K562 (cell line): ENCODE data around the gene RPS15A. TPM values are rescaled to one million over a fixed set of nuclear protein-coding genes. Genes with fewer than 3 reads are reported as not detected.

Experiments used
- CCNT2 ChIP-seq: IDR thresholded peaks from 2 replicates; pipeline ENCODE4 v1.6.1; 2011; ENCODE audit warnings: borderline replicate concordance, low read depth, mild to moderate bottlenecking, moderate library complexity, mixed read lengths, low read length; ENCODE audit not compliant: insufficient read length; ENCODE audit errors: extremely low read depth
- CHD1 ChIP-seq: fragments of 200-600 bp; sonication (generic); IDR thresholded peaks from one replicate; pipeline ENCODE4 v1.6.1; 2012; ENCODE audit warnings: mild to moderate bottlenecking, moderate library complexity, low read length, inconsistent platforms
- FIP1L1 ChIP-seq: fragments of 200-400 bp; formaldehyde crosslinking; IDR thresholded peaks from 2 replicates; pipeline ENCODE4 v1.6.1; 2018; ENCODE audit warnings: mild to moderate bottlenecking, low read depth, low read length; ENCODE audit not compliant: poor library complexity, severe bottlenecking
- RHOXF2B ChIP-seq: fragments of 250-450 bp; sonication (Bioruptor Pico); conservative IDR thresholded peaks from 2 replicates; pipeline ENCODE4 v1.5.1; 2021
- SREBF1 ChIP-seq: fragments of 150-350 bp; IDR thresholded peaks from 2 replicates; pipeline ENCODE4 v1.6.1; 2014; ENCODE audit warnings: antibody characterized with exemption, low read depth, low read length, borderline replicate concordance
- XRCC4 ChIP-seq: IDR thresholded peaks from one replicate; pipeline ENCODE4 v1.6.1; 2011; ENCODE audit not compliant: insufficient read depth, insufficient read length; ENCODE audit errors: extremely low read depth
- ZBTB11 ChIP-seq, 3 experiments: fragments of 200-800 bp in 1 of 3; fragments of 250-450 bp in 1 of 3; fragments of 450-650 bp in 1 of 3; sonication (Bioruptor Pico) in 1 of 3; sonication (Bioruptor generic) in 1 of 3; formaldehyde crosslinking in 1 of 3; IDR thresholded peaks; 2 replicates each; pipeline versions ENCODE4 v1.6.1 to v1.8.0; 2016 to 2022; ENCODE audit warnings: mild to moderate bottlenecking in 2 of 3, missing genetic modification characterization in 2 of 3, missing compliant biosample characterization in 1 of 3, moderate library complexity in 1 of 3
- ZFP1 ChIP-seq: fragments of 450-650 bp; formaldehyde crosslinking; IDR thresholded peaks from 2 replicates; pipeline ENCODE4 v1.4.0; 2020; ENCODE audit warnings: mild to moderate bottlenecking, mixed read lengths
- polyA plus RNA-seq, 8 experiments: library from polyadenylated mRNA; depleted of rRNA in 4 of 8; stranded (reverse) in 5 of 8; unstranded in 3 of 8; fragments of >200 nt; fragmentation: Nextera tagmentation in 2 of 8; fragmentation: Illumina TruSeq in 1 of 8; extraction: Ambion mirVana in 2 of 8; extraction: Trizol in 1 of 8; gene quantifications; 2 replicates each; pipeline versions ENCODE4 v1.2.1 to v1.2.3, GENCODE V29; 2011 to 2014; ENCODE audit warnings: inconsistent platforms in 1 of 8, missing spikeins in 1 of 8
- total RNA-seq, 7 experiments: library from RNA; depleted of rRNA in 6 of 7; stranded (reverse); fragments of >200 nt in 6 of 7; fragmentation: Illumina TruSeq in 2 of 7; extraction: Trizol in 2 of 7; gene quantifications; 2 replicates each; pipeline versions ENCODE4 v1.2.1 to v1.2.3, GENCODE V29; 2011 to 2021; ENCODE audit warnings: low replicate concordance in 1 of 7
- TF ChIP-seq, protein P1 (sequence below), 2 experiments: fragments of 450-650 bp in 1 of 2; IDR thresholded peaks; 2 replicates each; pipeline ENCODE4 v1.6.1; 2011 to 2017; ENCODE audit warnings: low read depth in 2 of 2, antibody characterized with exemption in 1 of 2, borderline replicate concordance in 1 of 2, low read length in 1 of 2, mild to moderate bottlenecking in 1 of 2, mixed read lengths in 1 of 2; ENCODE audit not compliant: control insufficient read depth in 1 of 2
- TF ChIP-seq, protein P2 (sequence below): sonication (generic); formaldehyde crosslinking; IDR thresholded peaks from 2 replicates; pipeline ENCODE4 v1.8.0; 2023; ENCODE audit warnings: mild to moderate bottlenecking, missing genetic modification reagents
- TF ChIP-seq, protein P3 (sequence below): sonication (generic); formaldehyde crosslinking; IDR thresholded peaks from 2 replicates; pipeline ENCODE4 v1.8.1; 2023; ENCODE audit warnings: mild to moderate bottlenecking, missing genetic modification reagents

Gene RPS15A
- total and polyA plus RNA-seq, 9 of the 15 experiments (the other 6 are each of a cell fraction or from before 2014, with no cell fraction given), result 1,397 to 5,474 (median 2,798) TPM

DNA sequence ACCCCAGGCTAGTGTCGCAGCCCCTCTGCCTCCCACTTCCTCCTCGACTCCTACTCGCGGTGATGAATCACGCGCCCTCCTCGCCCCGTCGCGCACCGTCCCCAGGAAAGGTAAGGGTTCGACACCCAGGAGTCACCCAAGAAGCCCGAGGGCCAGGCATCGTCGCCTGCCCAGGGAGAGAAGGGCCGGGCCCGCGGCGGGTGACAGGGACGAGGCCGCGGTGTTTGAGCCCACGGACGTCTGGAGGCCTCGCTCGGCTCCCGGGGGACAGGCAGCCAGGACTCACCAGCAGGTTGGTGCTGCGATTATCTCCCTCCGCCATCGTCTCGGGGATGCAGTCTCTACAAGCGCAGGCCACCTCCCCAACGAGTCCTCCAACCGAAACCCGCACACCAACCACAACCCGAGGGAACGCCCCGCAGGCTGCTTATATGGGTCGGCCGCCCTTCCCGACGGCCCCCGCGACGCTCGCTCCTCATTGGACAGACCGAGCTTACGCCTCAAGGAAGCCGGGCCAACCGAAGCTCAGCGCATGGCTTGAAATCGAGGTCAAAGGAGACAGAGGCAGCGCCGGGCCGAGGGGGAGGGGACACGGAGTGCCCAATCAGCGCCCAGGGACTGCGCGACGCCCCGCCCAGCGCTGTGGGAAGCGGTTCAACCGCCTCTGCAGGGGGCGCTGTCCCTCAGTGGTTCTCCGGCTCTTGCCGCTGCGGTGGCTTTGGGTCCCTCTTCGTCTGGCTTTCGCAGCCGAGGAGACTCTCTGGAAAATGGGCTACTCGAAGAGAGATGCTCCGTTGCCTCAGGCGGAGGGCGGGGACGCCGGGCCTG, 11.2 kb upstream of the RPS15A start, which contains the start of gene ARL6IP1 (continued):
- TF ChIP-seq SREBF1 (0 out of 2 replicates have a peak, but pooled peaks have one; percentile 17), FIP1L1 (peak; percentile 84), CHD1 (peak; percentile 84), XRCC4 (no peak), ZFP1 (no peak), CCNT2 (peak; percentile 51), RHOXF2B (CRISPR knock-in tag) (no peak), ZBTB11 (CRISPR knock-in tag; IDR thresholded peaks at IDR 0.05) (peak; percentile 80 to 93 (median 83); a peak in 5 of 6 replicates)
- TF ChIP-seq, protein P1, sequence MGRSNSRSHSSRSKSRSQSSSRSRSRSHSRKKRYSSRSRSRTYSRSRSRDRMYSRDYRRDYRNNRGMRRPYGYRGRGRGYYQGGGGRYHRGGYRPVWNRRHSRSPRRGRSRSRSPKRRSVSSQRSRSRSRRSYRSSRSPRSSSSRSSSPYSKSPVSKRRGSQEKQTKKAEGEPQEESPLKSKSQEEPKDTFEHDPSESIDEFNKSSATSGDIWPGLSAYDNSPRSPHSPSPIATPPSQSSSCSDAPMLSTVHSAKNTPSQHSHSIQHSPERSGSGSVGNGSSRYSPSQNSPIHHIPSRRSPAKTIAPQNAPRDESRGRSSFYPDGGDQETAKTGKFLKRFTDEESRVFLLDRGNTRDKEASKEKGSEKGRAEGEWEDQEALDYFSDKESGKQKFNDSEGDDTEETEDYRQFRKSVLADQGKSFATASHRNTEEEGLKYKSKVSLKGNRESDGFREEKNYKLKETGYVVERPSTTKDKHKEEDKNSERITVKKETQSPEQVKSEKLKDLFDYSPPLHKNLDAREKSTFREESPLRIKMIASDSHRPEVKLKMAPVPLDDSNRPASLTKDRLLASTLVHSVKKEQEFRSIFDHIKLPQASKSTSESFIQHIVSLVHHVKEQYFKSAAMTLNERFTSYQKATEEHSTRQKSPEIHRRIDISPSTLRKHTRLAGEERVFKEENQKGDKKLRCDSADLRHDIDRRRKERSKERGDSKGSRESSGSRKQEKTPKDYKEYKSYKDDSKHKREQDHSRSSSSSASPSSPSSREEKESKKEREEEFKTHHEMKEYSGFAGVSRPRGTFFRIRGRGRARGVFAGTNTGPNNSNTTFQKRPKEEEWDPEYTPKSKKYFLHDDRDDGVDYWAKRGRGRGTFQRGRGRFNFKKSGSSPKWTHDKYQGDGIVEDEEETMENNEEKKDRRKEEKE (IDR thresholded peaks at IDR 0.05; ENCODE audit: borderline replicate concordance in 1 of 2, control insufficient read depth in 1 of 2, low read depth in 2 of 2, low read length in 1 of 2), result peak in 1 of 2 experiments; percentile 55; a peak in 2 of 4 replicates
- TF ChIP-seq, protein P2, sequence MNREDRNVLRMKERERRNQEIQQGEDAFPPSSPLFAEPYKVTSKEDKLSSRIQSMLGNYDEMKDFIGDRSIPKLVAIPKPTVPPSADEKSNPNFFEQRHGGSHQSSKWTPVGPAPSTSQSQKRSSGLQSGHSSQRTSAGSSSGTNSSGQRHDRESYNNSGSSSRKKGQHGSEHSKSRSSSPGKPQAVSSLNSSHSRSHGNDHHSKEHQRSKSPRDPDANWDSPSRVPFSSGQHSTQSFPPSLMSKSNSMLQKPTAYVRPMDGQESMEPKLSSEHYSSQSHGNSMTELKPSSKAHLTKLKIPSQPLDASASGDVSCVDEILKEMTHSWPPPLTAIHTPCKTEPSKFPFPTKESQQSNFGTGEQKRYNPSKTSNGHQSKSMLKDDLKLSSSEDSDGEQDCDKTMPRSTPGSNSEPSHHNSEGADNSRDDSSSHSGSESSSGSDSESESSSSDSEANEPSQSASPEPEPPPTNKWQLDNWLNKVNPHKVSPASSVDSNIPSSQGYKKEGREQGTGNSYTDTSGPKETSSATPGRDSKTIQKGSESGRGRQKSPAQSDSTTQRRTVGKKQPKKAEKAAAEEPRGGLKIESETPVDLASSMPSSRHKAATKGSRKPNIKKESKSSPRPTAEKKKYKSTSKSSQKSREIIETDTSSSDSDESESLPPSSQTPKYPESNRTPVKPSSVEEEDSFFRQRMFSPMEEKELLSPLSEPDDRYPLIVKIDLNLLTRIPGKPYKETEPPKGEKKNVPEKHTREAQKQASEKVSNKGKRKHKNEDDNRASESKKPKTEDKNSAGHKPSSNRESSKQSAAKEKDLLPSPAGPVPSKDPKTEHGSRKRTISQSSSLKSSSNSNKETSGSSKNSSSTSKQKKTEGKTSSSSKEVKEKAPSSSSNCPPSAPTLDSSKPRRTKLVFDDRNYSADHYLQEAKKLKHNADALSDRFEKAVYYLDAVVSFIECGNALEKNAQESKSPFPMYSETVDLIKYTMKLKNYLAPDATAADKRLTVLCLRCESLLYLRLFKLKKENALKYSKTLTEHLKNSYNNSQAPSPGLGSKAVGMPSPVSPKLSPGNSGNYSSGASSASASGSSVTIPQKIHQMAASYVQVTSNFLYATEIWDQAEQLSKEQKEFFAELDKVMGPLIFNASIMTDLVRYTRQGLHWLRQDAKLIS, result peak; percentile 94
- TF ChIP-seq, protein P3, sequence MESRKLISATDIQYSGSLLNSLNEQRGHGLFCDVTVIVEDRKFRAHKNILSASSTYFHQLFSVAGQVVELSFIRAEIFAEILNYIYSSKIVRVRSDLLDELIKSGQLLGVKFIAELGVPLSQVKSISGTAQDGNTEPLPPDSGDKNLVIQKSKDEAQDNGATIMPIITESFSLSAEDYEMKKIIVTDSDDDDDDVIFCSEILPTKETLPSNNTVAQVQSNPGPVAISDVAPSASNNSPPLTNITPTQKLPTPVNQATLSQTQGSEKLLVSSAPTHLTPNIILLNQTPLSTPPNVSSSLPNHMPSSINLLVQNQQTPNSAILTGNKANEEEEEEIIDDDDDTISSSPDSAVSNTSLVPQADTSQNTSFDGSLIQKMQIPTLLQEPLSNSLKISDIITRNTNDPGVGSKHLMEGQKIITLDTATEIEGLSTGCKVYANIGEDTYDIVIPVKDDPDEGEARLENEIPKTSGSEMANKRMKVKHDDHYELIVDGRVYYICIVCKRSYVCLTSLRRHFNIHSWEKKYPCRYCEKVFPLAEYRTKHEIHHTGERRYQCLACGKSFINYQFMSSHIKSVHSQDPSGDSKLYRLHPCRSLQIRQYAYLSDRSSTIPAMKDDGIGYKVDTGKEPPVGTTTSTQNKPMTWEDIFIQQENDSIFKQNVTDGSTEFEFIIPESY (CRISPR knock-in tag), result peak; percentile 100
